ENCODE results near the gene PI4KA. TPM values are rescaled to one million over a fixed set of nuclear protein-coding genes. Genes with fewer than 3 reads are reported as not detected.
A peak's percentile ranks its signal among the peaks of the same experiment; 100 is the strongest.

The PI4KA gene
- total RNA-seq, 2 donors from 2014 or later, result 74.2 to 115 TPM

- no peaks in the 10 kb centered on the region for H3K9me3 ChIP-seq
- H3K4me3 ChIP-seq, result no peak overlapping the region
- H3K27me3 ChIP-seq (replicated peaks; ENCODE audit: insufficient read depth), result no peaks in the 10 kb centered on the region
- no peak overlapping the region for H3K27ac ChIP-seq
- intact Hi-C loops (cut with DNase I), result no loop called here
- no peak for TF ChIP-seq POLR2A (IDR thresholded peaks at IDR 0.05)
- no peak for TF ChIP-seq POLR2AphosphoS5 (IDR thresholded peaks at IDR 0.05)
- TF ChIP-seq, protein P1, sequence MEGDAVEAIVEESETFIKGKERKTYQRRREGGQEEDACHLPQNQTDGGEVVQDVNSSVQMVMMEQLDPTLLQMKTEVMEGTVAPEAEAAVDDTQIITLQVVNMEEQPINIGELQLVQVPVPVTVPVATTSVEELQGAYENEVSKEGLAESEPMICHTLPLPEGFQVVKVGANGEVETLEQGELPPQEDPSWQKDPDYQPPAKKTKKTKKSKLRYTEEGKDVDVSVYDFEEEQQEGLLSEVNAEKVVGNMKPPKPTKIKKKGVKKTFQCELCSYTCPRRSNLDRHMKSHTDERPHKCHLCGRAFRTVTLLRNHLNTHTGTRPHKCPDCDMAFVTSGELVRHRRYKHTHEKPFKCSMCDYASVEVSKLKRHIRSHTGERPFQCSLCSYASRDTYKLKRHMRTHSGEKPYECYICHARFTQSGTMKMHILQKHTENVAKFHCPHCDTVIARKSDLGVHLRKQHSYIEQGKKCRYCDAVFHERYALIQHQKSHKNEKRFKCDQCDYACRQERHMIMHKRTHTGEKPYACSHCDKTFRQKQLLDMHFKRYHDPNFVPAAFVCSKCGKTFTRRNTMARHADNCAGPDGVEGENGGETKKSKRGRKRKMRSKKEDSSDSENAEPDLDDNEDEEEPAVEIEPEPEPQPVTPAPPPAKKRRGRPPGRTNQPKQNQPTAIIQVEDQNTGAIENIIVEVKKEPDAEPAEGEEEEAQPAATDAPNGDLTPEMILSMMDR (IDR thresholded peaks at IDR 0.05), result no peak
- 87% methylated on average over 10 of the region's 10 CpGs for WGBS
- DNase-seq (ENCODE audit: low spot score), result no peak
- no peaks in the 10 kb centered on the region for H3K36me3 ChIP-seq
- peaks cover 23% of the 10 kb centered on the region for H3K4me1 ChIP-seq (replicated peaks)
Measured at GRCh38 chr22:20752873-20753272, 105.7 kb downstream of the PI4KA start.

GRCh38 chr22:20752104-20752741 is 106.4 kb downstream of the PI4KA start:
- H3K9me3 ChIP-seq, result no peaks in the 10 kb centered on the region
- H3K36me3 ChIP-seq, result no peaks in the 10 kb centered on the region
- H3K4me1 ChIP-seq (replicated peaks), result peaks cover 23% of the 10 kb centered on the region
- H3K27me3 ChIP-seq (replicated peaks; ENCODE audit: insufficient read depth), result no peaks in the 10 kb centered on the region
- WGBS, result 76% methylated on average over 7 of the region's 7 CpGs
- intact Hi-C loops (cut with DNase I), result no loop called here
- peak overlapping the region in 1 of 2 donors; percentile 60 for H3K27ac ChIP-seq
- no peak for DNase-seq (ENCODE audit: low spot score)
- H3K4me3 ChIP-seq, result no peak overlapping the region
- TF ChIP-seq POLR2AphosphoS5 (IDR thresholded peaks at IDR 0.05), result no peak

DNA sequence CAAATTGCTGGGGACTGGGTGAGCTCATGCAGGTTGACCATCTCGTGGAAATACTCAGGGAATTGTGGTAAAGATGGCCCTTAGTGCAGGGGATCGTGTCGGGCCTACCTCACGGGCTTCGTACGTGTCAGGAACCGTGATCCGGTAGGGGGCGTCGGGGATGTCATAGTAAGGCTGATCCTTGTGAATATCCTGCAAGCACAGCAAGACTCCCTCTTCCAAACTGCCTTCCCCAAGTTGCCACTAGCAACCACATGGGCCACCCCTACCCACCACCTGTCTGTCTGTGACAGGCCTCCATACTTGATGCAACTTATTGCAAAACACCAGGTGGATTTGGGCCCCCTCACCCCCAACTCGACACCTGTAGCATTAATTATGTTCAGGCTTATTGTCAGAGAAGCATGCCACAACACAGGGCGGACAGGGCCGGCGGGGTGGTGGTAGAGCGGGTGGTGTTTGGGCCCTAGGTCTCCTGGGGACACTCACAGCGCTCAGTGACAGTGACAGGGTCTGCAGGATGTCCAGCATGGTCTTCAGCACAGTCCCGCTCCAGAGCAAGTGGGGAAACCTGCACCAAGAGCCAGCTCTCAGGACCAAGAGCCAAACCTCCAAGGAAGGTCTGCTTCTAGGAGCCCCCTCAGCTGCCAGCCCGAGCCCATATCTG is 107.3 kb downstream of the PI4KA start:
- DNase-seq (ENCODE audit: low spot score), result peak; percentile 16
- peaks cover 23% of the 10 kb centered on the region for H3K4me1 ChIP-seq (replicated peaks)
- TF ChIP-seq POLR2AphosphoS5 (IDR thresholded peaks at IDR 0.05) (no peak), POLR2A (IDR thresholded peaks at IDR 0.05) (no peak)
- TF ChIP-seq, protein P1 (IDR thresholded peaks at IDR 0.05), result no peak
- 70% methylated on average over 17 of the region's 18 CpGs for WGBS
- intact Hi-C loops (cut with DNase I), result no loop called here
- no peak overlapping the region for H3K4me3 ChIP-seq
- H3K36me3 ChIP-seq, result no peaks in the 10 kb centered on the region
- no peaks in the 10 kb centered on the region for H3K27me3 ChIP-seq (replicated peaks; ENCODE audit: insufficient read depth)
- peak overlapping the region in 1 of 2 donors; percentile 60 for H3K27ac ChIP-seq
- no peaks in the 10 kb centered on the region for H3K9me3 ChIP-seq

DNA sequence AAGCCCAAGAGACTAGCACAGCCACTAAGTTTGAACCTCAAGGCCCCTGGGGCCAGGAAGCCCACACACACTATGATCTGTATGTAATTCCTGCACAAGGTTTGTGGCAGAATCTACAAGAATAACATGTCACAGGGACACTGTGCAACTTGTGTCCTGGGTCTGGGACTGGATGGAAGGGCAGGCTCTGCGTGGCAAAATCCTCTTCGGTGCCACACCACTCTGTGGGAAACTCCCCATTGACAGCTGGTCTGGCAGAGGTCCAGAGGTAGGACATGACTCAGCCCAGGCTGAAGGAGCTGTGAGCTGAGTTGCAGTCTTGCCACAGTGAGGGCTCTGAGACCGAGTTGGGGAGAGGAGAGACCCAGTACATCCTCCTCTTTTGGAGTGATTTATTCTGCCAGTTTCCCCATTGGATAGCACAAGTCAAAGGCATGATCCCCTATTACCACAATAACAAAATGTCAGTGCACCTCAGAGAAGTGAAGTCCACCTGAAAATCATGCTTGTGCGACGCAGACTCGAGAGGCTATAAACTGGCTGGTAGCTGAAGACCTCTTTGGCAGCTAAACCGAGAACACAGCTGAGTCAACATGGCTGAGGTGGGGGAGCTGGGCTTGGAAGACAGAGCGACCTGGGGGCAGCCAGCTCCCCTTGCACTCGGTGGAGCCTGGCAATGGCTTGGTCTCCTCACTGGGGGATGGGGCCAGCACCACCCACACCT is 108.0 kb downstream of the PI4KA start:
- WGBS, result 30% methylated on average over 9 of the region's 9 CpGs
- peak; percentile 72 for DNase-seq (ENCODE audit: low spot score)
- H3K4me1 ChIP-seq (replicated peaks), result peaks cover 23% of the 10 kb centered on the region
- no peaks in the 10 kb centered on the region for H3K9me3 ChIP-seq
- H3K36me3 ChIP-seq, result no peaks in the 10 kb centered on the region
- intact Hi-C loops (cut with DNase I), result no loop called here
- no peak overlapping the region for H3K4me3 ChIP-seq
- H3K27ac ChIP-seq, result peak overlapping the region in 1 of 2 donors; percentile 60
- TF ChIP-seq, protein P1 (IDR thresholded peaks at IDR 0.05), result no peak
- peak; percentile 68 for TF ChIP-seq POLR2AphosphoS5 (IDR thresholded peaks at IDR 0.05)
- no peaks in the 10 kb centered on the region for H3K27me3 ChIP-seq (replicated peaks; ENCODE audit: insufficient read depth)

DNA sequence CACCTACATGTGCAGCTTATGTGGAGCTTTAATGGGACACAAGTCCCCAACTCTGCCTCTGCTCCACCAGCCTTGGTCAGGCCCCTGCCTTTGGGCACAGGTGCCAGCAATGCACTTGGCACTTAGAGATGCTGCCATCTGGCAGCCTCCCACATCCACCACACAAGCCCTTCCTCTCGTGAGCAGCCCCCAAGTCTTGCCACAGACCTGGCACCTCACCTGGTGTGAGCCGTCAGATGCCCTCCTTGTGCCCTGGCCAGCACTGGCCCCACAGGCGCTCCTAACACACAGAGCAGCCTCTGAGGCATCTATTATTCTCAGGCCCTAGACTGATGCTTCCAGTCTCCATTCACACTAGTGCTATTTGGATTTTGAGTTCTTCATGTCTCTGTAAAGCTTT is 109.2 kb downstream of the PI4KA start:
- 43% methylated on average over 3 of the region's 3 CpGs for WGBS
- TF ChIP-seq POLR2A (IDR thresholded peaks at IDR 0.05) (no peak), POLR2AphosphoS5 (IDR thresholded peaks at IDR 0.05) (peak; percentile 1)
- H3K27me3 ChIP-seq (replicated peaks; ENCODE audit: insufficient read depth), result no peaks in the 10 kb centered on the region
- no peak for DNase-seq (ENCODE audit: low spot score)
- peaks cover 23% of the 10 kb centered on the region for H3K4me1 ChIP-seq (replicated peaks)
- peak overlapping the region in 1 of 2 donors; percentile 60 for H3K27ac ChIP-seq
- no peaks in the 10 kb centered on the region for H3K9me3 ChIP-seq
- no peaks in the 10 kb centered on the region for H3K36me3 ChIP-seq
- intact Hi-C loops (cut with DNase I), result no loop called here
- no peak overlapping the region for H3K4me3 ChIP-seq

Data from prostate gland (tissue), 2 donors.